Tibial nerve (tissue), 4 donors: ENCODE measurements around the gene ARRB2. TPM values are rescaled to one million over a fixed set of nuclear protein-coding genes. Genes with fewer than 3 reads are reported as not detected.
"Not testable (repeated sequence)": the region's sequence is repeated elsewhere in the genome, so short reads cannot be mapped to it uniquely, and the experiment has no call there.

Experiments
- DNase-seq, 2 donors: peaks; one replicate each; pipeline ENCODE4 v3.0.0-alpha.2; 2019; ENCODE audit warnings: low spot score in 2 of 2
- H3K27ac ChIP-seq, 4 donors: fragments of 200-600 bp; sonication (generic) in 3 of 4; one replicate each; pipeline ENCODE4 v1.5.1; 2017 to 2019; ENCODE audit warnings: mild to moderate bottlenecking in 1 of 4
- H3K27me3 ChIP-seq, 2 donors: fragments of 200-600 bp; sonication (generic) in 1 of 2; one replicate each; pipeline versions ENCODE4 v1.5.1 to v1.6.0; 2017 to 2019
- H3K36me3 ChIP-seq, 3 donors: fragments of 200-600 bp; sonication (generic); one replicate each; pipeline ENCODE4 v1.5.1; 2018 to 2019
- H3K4me1 ChIP-seq, 4 donors: fragments of 200-600 bp; sonication (generic) in 3 of 4; one replicate each; pipeline ENCODE4 v1.5.1; 2017 to 2019
- H3K4me3 ChIP-seq, 4 donors: fragments of 200-600 bp; sonication (generic) in 3 of 4; one replicate each; pipeline ENCODE4 v1.5.1; 2017 to 2019; ENCODE audit warnings: mild to moderate bottlenecking in 1 of 4, moderate library complexity in 1 of 4
- H3K9me3 ChIP-seq, 4 donors: fragments of 200-600 bp; sonication (generic) in 3 of 4; one replicate each; pipeline ENCODE4 v1.5.1; 2017 to 2019
- CTCF ChIP-seq, 5 experiments: fragments of 200-600 bp in 3 of 5; fragments of 450-650 bp in 2 of 5; sonication (generic) in 3 of 5; IDR thresholded peaks; one replicate each; pipeline ENCODE4 v1.5.1; 2016 to 2019; ENCODE audit warnings: antibody characterized with exemption in 5 of 5, mild to moderate bottlenecking in 3 of 5, moderate library complexity in 2 of 5
- EP300 ChIP-seq, 2 donors: sonication (generic); formaldehyde crosslinking; IDR thresholded peaks; one replicate each; pipeline ENCODE4 v1.6.1; 2017; ENCODE audit warnings: antibody characterized with exemption in 2 of 2, mild to moderate bottlenecking in 1 of 2
- POLR2A ChIP-seq, 2 donors: fragments of 450-650 bp; IDR thresholded peaks; one replicate each; pipeline ENCODE4 v1.6.1; 2017; ENCODE audit warnings: antibody characterized with exemption in 2 of 2, mild to moderate bottlenecking in 2 of 2, moderate library complexity in 2 of 2
- WGBS, 2 donors: methylation state at CpG; one replicate each; pipeline ENCODE4 v1.1.5; 2018; 5-methylcytosine and 5-hydroxymethylcytosine counted together
- total RNA-seq, 4 donors: library from RNA; depleted of rRNA; stranded (reverse); fragments of >200 nt; gene quantifications; one replicate each; pipeline ENCODE4 v1.1.0, GENCODE V29; 2016

ARRB2 gene
- total RNA-seq, 4 donors from 2014 or later, result 50.2 to 103 (median 57.4) TPM

- peaks cover 0 to 12% (median 0%) of the 10 kb centered on the region in 3 donors for H3K36me3 ChIP-seq
- WGBS, 2 donors, result 66 to 77% methylated on average over 1 of the region's 1 CpG
- TF ChIP-seq POLR2A (IDR thresholded peaks at IDR 0.05) (no peak), EP300 (IDR thresholded peaks at IDR 0.05) (no peak), CTCF (IDR thresholded peaks at IDR 0.05) (no peak)
Observed at GRCh38 chr17:4701116-4701515, 9.3 kb upstream of the ARRB2 start.

GRCh38 chr17:4703330-4703691 is 7.1 kb upstream of the ARRB2 start:
- Histone ChIP-seq H3K27me3 (no peaks in the 10 kb centered on the region), H3K4me3 (peak overlapping the region; percentile 80 to 92 (median 90)), H3K9me3 (no peaks in the 10 kb centered on the region), H3K27ac (peak overlapping the region; percentile 60 to 86 (median 84)), H3K4me1 (peaks cover 0 to 31% (median 9%) of the 10 kb centered on the region in 4 donors), H3K36me3 (no peaks in the 10 kb centered on the region)
- no peak for DNase-seq
- WGBS, 2 donors, result 3 to 4% methylated on average over 15 of the region's 15 CpGs
- TF ChIP-seq CTCF (IDR thresholded peaks at IDR 0.05) (no peak), EP300 (IDR thresholded peaks at IDR 0.05) (no peak), POLR2A (IDR thresholded peaks at IDR 0.05) (no peak)

More at GRCh38 chr17:4701116-4701515, 9.3 kb upstream of the ARRB2 start:
- H3K4me1 ChIP-seq, result peaks cover 0 to 31% (median 9%) of the 10 kb centered on the region in 4 donors
- no peaks in the 10 kb centered on the region for H3K9me3 ChIP-seq
- H3K4me3 ChIP-seq, result no peak overlapping the region
- no peak overlapping the region for H3K27ac ChIP-seq
- H3K27me3 ChIP-seq, result no peaks in the 10 kb centered on the region
- no peak for DNase-seq

DNA sequence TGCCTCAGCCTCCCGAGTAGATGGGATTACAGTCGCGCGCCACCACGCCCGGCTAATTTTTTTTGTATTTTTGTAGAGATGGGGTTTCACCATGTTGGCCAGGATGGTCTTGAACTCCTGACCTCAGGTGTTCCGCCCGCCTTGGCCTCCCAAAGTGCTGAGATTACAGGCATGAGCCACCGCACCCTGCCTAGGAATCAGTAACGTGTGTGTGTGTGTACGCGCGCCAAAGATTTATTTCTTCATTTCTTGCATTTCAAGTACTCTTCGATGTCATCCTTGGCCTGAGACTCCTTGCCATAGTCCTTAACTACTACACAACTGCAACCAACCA is 5.9 kb upstream of the ARRB2 start:
- Histone ChIP-seq H3K27ac (peak overlapping the region in 3 of 4 donors; percentile 83 to 86 (median 85)), H3K4me1 (peaks cover 0 to 26% (median 9%) of the 10 kb centered on the region in 4 donors), H3K4me3 (peak overlapping the region; percentile 80 to 92 (median 90))
- not testable (repeated sequence) for H3K9me3 ChIP-seq, DNase-seq, H3K36me3 ChIP-seq, H3K27me3 ChIP-seq
- WGBS, 2 donors, result 51 to 57% methylated on average over 14 of the region's 14 CpGs

- H3K27ac ChIP-seq, result no peak overlapping the region
- H3K9me3 ChIP-seq, result no peaks in the 10 kb centered on the region
- TF ChIP-seq CTCF (IDR thresholded peaks at IDR 0.05) (no peak), EP300 (IDR thresholded peaks at IDR 0.05) (no peak), POLR2A (IDR thresholded peaks at IDR 0.05) (no peak)
- 94 to 96% methylated on average over 15 of the region's 15 CpGs for WGBS, 2 donors
- H3K4me1 ChIP-seq, result peaks cover 0 to 25% (median 9%) of the 10 kb centered on the region in 4 donors
- DNase-seq, result no peak
- H3K4me3 ChIP-seq, result no peak overlapping the region
- no peaks in the 10 kb centered on the region for H3K27me3 ChIP-seq
- no peaks in the 10 kb centered on the region for H3K36me3 ChIP-seq
Observed at GRCh38 chr17:4704991-4705390, 5.4 kb upstream of the ARRB2 start.

DNA sequence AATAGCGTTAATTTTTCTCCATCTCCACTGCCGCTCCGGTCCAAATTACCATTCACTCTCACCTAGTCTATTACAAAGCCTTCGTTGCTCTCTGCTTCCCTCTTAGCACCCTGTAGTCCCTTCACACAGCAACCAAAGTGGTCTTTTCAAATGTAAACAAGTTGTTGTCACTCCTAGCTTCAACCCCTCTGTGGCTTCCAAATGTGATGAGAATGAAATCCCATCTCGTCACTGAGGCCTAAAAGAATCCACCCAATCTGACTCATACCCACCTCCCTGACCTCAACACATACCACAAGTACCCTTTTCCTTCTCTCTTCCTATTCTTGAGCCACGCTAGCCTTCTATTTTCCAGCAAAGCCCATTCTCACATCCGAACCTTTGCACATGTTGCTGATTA is 4.3 kb upstream of the ARRB2 start:
- no peak overlapping the region for H3K4me3 ChIP-seq
- TF ChIP-seq CTCF (IDR thresholded peaks at IDR 0.05) (no peak), EP300 (IDR thresholded peaks at IDR 0.05) (no peak), POLR2A (IDR thresholded peaks at IDR 0.05) (no peak)
- 71 to 74% methylated on average over 7 of the region's 7 CpGs for WGBS, 2 donors
- H3K36me3 ChIP-seq, result no peaks in the 10 kb centered on the region
- peaks cover 0 to 29% (median 12%) of the 10 kb centered on the region in 4 donors for H3K4me1 ChIP-seq
- H3K9me3 ChIP-seq, result no peaks in the 10 kb centered on the region
- no peaks in the 10 kb centered on the region for H3K27me3 ChIP-seq
- no peak for DNase-seq
- no peak overlapping the region for H3K27ac ChIP-seq

DNA sequence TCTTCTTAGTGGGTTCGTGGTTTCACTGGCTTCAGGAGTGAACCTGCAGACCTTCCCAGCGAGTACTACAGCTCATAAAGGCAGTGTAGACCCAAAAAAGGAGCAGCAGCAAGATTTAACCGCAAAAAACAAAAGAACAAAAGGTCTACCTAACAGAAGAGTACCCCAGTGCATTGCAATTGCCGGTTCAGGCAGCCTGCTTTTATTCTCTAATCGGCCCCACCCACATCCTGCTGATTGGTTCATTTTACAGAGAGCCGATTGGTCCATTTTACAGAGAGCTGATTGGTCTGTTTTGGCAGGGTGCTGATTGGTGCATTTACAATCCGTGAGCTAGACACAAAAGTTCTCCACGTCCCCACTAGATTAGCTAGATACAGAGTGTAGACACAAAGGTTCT is 2.0 kb upstream of the ARRB2 start:
- WGBS, 2 donors, result 78 to 85% methylated on average over 8 of the region's 8 CpGs
- no peaks in the 10 kb centered on the region for H3K9me3 ChIP-seq
- no peak overlapping the region for H3K4me3 ChIP-seq
- no peak overlapping the region for H3K27ac ChIP-seq
- no peaks in the 10 kb centered on the region for H3K27me3 ChIP-seq
- H3K4me1 ChIP-seq, result peaks cover 0 to 24% (median 10%) of the 10 kb centered on the region in 4 donors
- no peaks in the 10 kb centered on the region for H3K36me3 ChIP-seq
- no peak for DNase-seq
- TF ChIP-seq POLR2A (IDR thresholded peaks at IDR 0.05), result no peak
- no peak for TF ChIP-seq EP300 (IDR thresholded peaks at IDR 0.05)
- no peak for TF ChIP-seq CTCF (IDR thresholded peaks at IDR 0.05)
